A549 (cell line): ENCODE measurements around the gene HMGCL.
"Not testable (repeated sequence)": the region's sequence is repeated elsewhere in the genome, so short reads cannot be mapped to it uniquely, and the experiment has no call there.

Source experiments
- CHD2 ChIP-seq: fragments of 150-350 bp; IDR thresholded peaks from 2 replicates; pipeline ENCODE4 v1.6.1; 2014; ENCODE audit warnings: low read length; ENCODE audit not compliant: partially characterized antibody
- CTCF ChIP-seq: fragments of >200 bp; sonication (Bioruptor Twin); formaldehyde crosslinking; IDR thresholded peaks from 3 replicates; pipeline ENCODE4 v1.5.1; 2016
- EP300 ChIP-seq, 2 experiments: fragments of >200 bp; sonication (Bioruptor Twin); formaldehyde crosslinking; IDR thresholded peaks; 2 replicates in 1 of 2; 3 replicates in 1 of 2; pipeline ENCODE4 v1.6.1; 2016 to 2017
- FOSL2 ChIP-seq, 2 experiments: fragments of 450-650 bp in 1 of 2; fragments of >200 bp in 1 of 2; sonication (Bioruptor Twin) in 1 of 2; formaldehyde crosslinking; IDR thresholded peaks; 2 replicates each; pipeline versions ENCODE4 v1.5.0 to v1.6.1; 2016 to 2020; ENCODE audit warnings: mild to moderate bottlenecking in 1 of 2, moderate library complexity in 1 of 2
- HDAC2 ChIP-seq: fragments of 200-600 bp; sonication (generic); IDR thresholded peaks from 2 replicates; pipeline ENCODE4 v1.6.1; 2016
- HOXB13 ChIP-seq: fragments of 250-450 bp; sonication (Bioruptor Pico); IDR thresholded peaks from 2 replicates; pipeline ENCODE4 v1.5.0; 2020; ENCODE audit warnings: low read depth, mild to moderate bottlenecking, moderate library complexity
- MAFK ChIP-seq: fragments of 450-650 bp; IDR thresholded peaks from 2 replicates; pipeline ENCODE4 v1.6.1; 2014; ENCODE audit not compliant: partially characterized antibody
- MAX ChIP-seq: IDR thresholded peaks from 2 replicates; pipeline ENCODE4 v1.6.1; 2012
- NFE2L2 ChIP-seq: fragments of 150-350 bp; conservative IDR thresholded peaks from 2 replicates; pipeline ENCODE4 v1.6.1; 2014; ENCODE audit warnings: low read length
- RCOR1 ChIP-seq: fragments of 150-350 bp; IDR thresholded peaks from 2 replicates; pipeline ENCODE4 v1.6.1; 2014; ENCODE audit warnings: antibody characterized with exemption, low read length, low read depth
- REST ChIP-seq: fragments of 200-600 bp; sonication (generic); IDR thresholded peaks from 2 replicates; pipeline ENCODE4 v1.6.1; 2016; ENCODE audit warnings: antibody characterized with exemption, mild to moderate bottlenecking, moderate library complexity
- RFX5 ChIP-seq: fragments of 450-650 bp; IDR thresholded peaks from 2 replicates; pipeline ENCODE4 v1.7.1; 2014; ENCODE audit warnings: antibody characterized with exemption, mild to moderate bottlenecking, moderate library complexity
- USF2 ChIP-seq: fragments of 450-650 bp; IDR thresholded peaks from 2 replicates; pipeline ENCODE4 v1.6.1; 2014; ENCODE audit warnings: antibody characterized with exemption
- ZSCAN20 ChIP-seq: fragments of 250-450 bp; sonication (Bioruptor Pico); IDR thresholded peaks from 2 replicates; pipeline ENCODE4 v1.8.0; 2022; ENCODE audit warnings: mild to moderate bottlenecking, moderate library complexity

- TF ChIP-seq CTCF; EP300 (IDR thresholded peaks at IDR 0.05); HDAC2; NFE2L2; RCOR1; ZSCAN20; REST; HOXB13 (CRISPR knock-in tag); FOSL2 (IDR thresholded peaks at IDR 0.05); FOSL2 (CRISPR knock-in tag; IDR thresholded peaks at IDR 0.05); MAX; RFX5; USF2; CHD2; MAFK: not testable (repeated sequence)
Measured at GRCh38 chr1:23783141-23783540, 42.1 kb downstream of the HMGCL start.
